Umbilical cord (tissue), 2 donors: ENCODE data around the gene HOXB8. TPM values are rescaled to one million over a fixed set of nuclear protein-coding genes. Genes with fewer than 3 reads are reported as not detected.

ENCODE experiments used
- DNase-seq: peaks from one replicate; pipeline ENCODE4 v3.0.0-alpha.2; 2015; ENCODE audit warnings: low spot score
- total RNA-seq: library from RNA; depleted of rRNA; stranded (reverse); fragments of >200 nt; gene quantifications from one replicate; pipeline ENCODE4 v1.2.3, GENCODE V29; 2014; ENCODE audit warnings: low replicate concordance; ENCODE audit not compliant: insufficient read depth

Gene HOXB8
- total RNA-seq, 1 donor from 2014 or later: not detected

DNA sequence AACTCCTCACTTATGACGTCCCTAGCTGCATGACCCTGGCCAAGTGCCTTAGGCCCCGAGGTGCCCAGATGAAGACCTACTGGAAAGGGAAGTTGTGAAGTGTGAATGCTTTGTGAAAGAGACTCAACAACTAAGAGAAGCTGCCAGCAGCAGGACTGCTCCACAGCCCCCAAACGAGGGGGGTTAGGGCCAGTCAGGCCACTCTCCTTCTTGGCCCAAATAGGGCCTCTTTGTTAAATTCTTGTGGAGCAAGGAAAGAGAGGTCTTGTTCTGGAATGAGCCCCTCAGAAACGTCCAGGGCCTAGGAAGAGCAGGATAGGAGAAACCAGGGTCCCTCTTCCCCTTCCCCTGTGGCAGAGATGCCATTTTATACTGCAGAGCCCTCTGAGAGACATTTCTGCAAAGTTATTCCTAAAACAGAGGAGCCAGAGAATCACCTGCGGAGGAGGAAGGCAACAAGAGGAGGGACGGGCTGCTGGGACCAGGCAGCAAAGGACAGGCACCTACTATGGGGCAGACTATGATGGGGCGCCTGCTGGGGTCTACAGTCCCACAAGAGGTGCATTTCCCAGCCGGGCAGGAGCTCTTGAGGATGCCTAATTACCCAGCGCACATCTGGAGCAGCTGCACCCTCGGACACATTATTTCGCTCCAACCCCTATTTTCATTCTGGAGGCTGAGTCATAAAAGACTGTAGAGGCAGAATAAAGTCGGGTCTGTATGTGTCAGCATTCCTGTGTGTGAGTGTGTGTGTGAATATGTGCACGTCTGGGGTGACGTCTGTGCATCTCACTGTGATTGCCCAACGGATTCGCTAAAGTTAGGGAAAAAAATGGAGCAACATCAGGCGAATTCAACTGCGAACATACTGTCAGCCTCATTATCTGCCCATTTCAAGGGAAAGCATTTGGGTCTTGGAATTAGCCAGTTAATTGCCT is 22.5 kb upstream of the HOXB8 start:
- peak; percentile 58 for DNase-seq

DNA sequence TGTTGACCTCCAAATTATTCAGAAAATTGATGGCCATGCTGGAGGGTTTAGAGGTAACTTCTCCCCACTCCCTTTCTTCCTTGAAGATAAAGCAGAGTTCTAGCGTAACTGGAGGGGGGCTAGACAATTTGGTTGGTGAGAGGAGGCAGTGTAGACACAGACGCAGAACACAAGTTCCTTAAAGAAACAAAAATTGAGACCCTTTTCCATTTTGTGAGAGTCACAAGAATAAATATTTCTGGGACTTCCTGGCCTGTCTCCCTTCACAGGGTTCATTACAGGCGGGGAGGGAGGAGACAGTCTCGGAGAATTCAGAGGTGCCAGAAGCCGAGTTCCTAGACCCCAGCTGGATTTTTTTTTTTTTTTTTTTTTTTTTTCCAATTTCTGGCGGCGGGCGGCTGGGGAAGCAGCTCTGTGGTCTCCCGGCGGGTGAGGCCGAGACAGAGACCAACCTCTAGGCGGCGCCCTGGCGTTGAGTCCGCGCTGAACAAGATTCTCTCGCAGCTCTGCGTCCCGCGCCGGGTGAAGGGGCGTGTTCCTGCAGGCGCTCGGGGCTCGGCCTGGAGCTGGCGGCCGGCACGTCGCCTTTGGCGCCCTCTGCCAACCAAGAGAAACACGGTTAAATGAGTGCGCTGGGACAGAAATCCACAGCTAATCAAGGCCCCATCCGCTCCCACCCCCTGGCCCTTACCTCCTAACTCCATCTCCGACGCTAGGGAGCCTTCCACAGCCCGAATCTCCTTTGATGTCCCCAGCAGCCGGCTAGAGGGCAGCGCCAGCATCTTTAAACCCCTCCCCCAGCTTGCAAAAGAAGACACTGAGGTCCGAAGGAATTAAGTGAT is 21.3 kb upstream of the HOXB8 start:
- peak; percentile 88 for DNase-seq

DNA sequence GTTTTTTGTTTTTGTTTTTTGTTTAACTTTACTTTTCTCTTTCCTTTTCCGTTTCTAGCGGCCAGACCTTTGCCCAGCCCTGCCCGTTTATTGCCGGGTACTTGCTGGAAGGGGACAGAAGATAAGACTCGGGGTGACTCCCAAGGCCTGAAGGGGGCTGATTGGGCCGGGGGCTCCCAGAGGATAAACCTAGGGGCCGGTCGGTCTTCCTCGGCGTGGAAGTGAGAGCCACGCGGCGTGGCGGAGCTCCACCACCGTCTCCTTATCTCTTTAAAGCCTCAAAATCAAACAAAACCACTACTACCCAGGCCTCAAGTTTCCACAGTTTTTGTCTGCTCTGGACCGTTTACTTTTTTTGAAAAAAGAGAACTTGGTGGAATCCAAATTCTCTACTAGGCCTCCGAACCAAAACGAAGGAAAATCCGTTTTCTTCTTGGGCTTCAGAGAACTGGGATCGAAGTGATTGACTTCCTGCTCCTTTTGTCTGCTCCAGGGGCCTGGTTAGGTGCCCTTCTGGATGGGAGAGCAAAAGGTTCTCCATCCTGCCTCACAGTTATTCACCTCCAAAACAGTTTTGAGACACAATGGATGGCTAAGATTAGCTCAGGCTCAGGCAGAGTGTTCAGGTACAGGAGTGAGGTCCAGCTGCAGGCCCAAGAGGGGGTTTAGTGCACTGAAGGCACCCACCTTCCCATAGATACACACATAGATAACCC is 19.6 kb upstream of the HOXB8 start:
- no peak for DNase-seq

DNA sequence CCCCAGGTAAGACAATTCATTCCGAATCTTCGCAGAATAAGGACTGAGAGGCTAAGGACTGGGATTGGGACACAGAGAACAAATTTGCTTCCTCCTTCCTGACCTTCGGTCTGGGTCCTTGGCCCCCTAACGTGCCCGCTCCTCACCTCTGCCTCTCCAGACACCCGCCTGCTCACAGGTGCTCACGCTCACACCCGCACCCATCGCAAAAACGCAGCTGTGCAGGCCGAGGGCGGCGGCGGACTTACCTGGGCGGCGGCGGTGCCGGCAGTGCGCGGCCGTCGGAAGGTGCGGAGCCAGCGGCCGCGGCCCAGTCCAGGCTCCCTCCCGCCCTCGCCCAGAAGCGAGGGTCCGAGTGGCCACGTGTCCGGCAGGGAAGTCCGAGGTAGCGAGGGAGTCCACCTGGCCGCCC is 18.2 kb upstream of the HOXB8 start:
- no peak for DNase-seq

DNA sequence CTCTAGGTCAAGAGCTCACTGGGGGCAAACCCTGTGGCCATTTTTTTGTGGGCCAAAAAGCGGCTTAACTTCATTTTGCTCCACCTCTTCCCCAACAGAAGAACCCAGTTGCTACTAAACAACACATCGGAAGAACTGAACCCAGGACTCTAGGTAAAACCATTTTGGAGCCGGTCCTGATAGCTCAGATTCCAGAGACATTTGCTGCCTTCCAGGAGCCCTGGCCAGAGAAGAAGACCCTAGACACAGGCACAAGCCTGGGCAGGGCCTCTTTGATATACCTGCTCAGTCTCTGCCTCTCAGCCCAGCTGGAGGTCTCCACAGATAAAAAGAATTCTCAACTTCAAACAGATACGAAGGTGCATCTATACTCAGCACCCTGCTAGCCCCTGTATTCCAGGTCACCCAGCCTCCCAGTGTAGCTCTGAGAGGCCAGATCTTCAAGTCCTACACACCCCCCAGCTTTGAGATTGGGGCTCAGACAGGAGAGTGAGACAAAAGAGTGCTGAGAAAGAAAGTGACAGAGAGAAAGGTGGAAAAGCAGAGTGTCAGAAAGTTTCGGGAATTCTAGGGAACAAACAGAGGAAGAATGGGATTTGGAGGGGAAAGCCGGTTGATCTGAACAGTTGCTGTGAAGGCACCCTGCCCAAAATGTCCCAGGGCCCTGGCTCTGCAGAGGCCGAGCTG is 17.6 kb upstream of the HOXB8 start:
- DNase-seq: no peak

DNA sequence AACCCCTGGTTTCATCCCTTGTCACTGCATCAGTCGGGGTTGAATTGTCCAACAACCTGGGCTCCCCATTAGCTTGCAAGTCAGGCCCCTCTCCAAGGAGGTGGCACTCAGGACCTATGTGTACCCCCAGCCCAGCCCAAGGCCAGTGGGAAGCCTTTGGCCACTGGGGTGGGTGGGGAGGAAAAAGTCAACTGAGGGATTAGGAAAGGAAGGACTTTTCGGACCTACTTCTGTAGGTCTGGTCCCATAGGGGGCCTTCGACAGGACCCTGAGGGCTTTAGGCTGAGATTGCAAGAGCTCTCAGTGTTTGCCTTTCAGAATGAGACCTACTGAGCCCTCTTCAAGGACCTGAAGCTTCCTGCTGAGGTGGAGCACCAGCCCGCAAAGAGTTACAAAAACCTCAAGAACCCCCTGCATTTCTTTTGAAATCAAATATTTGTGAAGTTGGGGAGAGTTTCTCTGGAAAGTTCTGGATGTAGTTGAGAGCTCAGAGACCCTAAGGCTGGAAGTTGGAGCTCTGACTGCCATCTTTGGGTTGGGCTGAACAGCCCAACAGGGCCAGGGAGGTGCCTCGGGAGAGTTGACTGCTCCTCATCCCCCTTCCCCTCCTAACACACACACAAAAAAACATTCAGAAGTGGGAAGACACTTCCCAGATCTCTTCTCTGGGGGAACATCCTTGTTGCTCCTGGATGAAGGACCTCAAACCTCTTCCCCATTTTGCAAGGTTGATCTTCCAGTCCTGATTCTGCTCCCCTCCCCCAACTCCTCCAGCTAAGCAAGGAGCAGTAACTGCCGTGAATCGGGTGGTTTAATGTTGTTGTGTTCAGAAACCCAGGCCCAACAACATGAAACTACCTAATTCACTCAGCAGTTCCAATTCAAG is 16.8 kb upstream of the HOXB8 start:
- DNase-seq: no peak

DNA sequence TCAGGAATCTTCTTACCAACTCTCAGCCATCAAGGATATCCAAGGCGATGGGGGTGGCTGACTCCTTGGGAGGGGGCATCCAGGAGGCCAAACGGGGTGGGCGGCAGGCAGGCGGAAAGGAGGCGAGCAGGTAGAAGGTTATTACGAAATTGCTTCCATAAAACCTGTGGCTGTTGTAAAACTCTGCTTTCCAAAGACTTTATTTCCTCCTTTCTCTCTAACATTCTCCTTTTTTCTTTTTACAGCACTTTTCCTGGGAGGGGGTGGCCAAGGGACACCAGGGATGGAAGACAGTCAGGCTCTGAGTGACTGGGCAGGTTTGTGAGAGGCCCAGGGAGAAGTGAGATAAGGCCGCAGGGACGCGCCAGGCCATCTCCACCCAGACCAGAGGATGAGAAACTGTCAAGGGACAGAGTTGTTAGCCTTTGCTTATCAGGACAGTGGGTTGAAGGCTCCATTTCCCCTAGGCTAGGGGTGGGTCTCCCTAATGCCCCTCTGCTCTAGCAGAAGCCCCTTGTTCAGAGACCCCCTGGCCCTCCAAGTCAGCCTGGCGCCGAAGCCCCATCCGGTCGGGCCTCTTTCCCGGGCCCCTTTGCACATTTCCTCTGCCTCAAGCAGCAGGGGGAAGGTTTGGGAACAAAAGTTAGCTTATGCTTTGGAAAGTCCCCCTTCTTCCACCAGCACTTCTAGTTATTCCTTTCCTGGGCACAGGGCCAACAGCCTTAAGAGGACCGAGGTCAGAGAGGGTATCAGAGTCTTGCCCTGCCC is 16.0 kb upstream of the HOXB8 start:
- no peak for DNase-seq

DNA sequence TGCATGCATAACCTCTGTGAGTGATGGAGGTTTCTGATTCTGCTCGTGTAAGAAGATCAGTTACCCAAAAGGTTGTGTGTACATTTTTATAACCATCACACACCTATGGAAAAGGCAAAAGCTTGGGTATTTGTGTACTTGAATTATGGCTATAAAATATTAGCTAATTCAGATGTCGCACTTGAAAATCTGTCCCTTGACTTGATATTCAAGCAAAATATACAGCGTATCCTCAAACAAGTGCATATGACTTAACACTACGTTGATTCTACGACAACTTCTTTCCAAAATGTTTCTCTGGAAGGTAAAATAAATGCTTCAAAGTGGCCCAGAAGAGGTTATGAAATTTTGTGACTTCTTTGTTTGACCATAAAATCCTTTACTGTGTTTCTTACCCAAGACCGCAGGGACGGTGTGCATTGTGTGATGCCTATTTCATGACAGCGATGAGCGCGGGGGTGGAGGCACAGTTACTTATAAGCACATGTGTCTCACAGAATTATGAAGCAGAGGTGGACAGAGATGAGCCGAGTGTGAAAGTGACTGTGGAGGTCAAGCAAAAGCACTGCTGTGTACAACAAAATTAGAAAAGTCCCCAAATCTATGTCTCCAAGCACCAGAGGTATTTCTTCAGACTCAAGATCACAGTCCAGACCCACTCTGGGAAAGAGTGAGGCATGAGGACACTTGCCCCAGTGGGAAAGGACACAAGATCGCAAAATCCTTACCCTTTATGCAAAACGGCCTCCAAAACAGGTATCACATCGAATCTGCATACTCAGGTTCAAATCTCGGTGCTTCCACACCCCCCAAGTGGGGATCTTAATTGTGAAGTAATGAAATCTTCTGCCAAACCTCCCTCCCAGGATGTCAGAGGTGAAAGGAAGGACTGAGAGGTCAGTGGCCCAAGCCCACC is 15.2 kb upstream of the HOXB8 start:
- DNase-seq: no peak

DNA sequence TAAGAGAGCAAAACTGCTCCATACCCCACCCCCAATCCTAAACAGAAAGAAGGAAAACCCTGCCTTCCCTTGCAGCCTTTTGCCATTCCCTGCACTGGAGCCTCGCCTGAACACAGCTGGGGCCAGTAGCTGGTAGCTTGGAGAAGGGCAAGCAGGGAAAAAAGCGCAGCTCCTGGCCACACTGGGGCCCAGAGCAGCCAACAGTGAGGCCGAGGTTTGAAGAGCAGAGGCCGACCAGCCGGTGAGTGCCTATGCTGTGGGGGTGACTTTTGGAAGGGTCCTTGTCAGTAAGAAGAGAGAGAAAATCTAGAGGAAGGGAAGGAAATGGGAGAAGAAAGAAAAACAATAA is 14.3 kb upstream of the HOXB8 start:
- no peak for DNase-seq

DNA sequence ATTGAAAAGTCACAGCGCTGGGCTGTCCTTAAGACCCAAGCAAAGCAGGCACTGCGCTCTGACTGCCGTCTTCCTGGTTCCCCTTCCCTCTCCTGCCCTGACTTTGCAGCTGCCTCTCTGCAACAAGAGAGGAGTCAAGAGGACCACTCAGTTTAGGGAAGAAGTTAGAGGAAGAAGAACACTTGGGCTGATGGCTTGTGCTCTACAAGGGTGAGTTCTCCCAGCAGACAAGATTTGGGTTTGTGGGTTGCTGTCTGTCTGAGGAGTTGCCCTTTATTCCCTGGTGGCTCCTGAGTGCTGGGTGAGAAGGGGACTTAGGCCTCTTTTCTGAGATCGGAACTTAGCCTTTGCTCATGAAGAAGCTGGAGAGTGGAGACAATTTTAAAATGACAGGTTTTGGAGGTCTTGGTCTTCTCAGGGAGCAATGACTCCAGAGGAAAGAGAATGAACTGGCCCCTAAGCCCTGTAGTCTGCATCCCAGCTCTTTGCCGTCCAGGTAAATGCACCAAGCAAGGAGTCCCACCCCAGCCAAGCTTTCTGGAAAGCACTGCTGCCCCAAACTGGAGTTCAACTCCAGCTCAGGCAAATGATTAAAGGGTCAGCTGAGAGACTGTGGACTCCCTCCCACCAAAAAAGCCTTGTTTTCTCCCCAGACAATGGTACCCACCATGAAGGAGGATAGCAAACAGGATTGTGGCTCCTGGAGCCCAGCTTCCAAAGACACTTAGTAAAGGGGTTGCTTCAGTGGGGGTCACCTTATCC is 13.7 kb upstream of the HOXB8 start:
- DNase-seq: no peak

DNA sequence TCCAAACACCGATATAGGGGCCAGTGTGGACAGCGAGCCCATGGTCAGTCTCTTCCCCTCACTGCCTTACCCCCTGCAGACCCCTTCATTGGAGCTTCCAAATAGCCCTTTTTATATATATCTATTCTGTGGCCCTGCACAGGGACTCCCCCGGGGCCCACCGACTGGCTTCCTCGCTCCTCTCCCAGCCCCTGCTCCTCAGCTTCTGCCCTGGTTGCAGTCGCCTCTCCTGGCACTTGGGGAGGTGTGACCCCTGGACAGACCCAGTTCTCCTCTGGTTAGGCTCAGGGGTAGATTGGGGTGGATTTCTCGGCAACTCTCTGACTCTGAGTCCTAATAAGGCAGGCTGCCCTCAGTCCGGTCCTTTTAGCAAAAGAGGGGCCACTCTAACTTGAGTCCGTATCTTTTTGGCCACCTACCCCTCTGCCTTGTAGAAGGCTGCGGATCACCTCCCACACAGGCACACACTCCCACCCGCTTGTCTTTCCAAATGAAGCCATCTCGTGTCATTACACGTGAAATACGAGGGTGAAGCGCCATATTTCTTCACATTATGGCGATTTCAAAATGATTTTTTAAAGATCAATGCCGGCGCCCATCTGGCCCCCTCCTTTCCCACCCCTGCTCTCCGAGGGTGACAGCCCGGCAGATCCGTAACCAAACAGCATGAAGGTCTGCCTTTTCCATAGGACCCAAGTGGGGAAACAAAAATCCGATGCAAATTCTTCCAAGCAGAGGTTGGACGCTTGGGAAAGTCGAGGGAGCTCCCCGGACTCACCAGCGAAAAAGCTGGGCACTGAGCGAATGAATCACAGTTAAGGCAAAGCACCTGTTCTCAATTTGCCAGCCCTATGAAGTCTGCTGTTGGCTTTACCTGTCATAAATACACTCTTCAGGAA is 12.8 kb upstream of the HOXB8 start:
- no peak for DNase-seq

DNA sequence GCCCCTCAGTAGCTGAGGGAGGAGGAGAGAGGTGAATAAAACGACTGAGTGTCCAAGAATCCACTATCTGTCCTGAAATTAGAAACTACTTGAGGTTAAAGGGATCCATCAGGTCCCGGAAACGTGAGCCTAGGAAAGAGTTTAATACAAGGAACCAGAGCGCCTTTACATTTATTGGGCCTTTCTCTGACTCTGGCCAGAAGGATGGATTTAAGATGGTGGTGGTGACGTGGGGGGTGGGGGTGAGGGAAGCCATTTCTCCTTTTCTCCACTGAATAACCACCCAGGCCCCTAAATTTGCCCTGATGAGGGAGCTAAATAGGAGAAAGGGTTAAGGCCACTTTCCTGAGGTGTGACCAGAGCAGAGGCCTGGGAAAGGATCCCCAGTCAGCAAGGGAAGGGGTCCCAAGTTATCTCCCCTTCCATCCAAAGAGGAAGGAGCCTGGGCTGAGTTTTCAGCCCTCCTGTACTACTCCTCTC is 12.1 kb upstream of the HOXB8 start:
- DNase-seq: no peak

DNA sequence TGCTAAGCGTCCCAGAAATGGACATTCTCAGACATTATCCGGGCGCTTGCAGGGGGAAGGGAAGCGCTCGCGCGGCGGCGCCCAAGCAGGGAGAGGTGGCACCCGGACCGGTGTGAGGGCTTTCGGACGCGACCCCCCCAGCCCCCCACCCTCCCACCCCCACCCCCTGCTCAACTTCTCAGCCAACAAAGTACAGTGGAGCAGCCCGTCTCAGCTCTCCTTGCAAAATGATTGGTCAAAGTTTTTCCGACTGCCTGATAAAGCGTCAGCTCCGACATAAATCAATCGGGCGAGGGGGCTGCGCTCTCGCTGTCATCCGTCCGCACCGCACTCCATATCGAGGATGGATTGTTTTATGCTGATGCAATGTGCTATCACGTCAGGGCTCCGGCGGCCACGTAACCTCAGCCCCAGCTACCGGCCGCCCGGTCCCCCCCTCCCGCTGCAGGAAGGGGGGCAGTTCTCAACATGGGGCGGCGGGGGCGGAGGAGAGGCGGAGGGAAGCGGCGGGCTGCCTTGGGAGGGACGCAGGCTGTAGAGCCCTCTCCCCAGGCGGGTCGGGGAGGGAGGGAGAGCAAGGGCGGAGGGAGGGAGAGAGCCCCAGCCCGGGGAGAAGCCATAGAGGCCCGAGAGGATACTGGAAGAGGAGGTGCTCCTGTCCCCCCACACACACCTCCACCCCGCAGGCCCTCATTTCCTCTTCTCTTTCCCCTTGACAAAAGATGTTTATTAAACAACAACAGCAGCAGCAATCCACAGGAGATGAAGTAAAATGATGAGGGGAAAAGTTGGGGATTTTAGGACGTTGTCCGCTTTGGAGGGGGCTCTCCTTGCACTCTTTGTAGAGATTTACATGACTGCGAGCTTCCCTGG is 11.4 kb upstream of the HOXB8 start, which contains the start of gene HOXB9:
HOXB9 (minus strand) TSS at position 114 of the 873 bp plus-strand sequence; CDS start at position 25, 89 bp downstream.
- no peak for DNase-seq

DNA sequence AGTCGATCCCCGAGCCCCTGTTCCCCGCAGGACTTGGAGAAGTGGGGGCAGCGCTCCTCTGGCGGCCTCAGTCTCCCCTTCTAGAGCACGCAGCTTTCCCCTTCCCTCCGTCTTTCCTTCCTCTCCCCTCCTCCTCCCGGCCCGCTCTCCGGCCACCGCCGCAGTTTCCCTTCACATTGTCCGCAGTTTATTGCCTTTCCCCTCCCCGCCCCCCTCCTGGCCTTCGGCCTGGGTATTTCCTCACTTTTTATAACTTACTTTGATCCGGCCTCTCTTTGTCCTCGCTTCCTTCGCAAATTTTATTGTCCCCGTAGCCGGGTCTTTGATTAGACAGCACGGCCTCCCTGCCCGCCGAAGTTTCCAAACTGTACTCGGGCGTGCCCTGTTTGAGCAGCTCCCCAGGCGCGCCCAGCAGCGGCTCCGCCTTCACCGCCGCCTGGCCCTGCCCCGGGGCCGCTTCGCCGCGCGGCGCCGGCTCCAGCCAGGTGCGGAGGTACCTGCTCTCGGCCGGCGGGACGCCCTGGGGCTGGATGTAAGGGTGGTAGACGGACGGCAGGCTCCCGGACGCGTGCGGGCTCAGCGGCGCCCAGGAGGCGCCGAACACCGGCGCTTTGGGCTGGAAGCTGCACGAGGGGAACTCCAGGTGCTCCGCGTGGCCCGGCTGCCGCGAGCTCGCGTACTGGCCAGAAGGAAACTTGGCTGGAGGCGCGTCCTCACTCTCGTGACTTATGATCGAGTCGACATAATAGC is 10.6 kb upstream of the HOXB8 start:
- DNase-seq: no peak
